ENCODE measurements around the gene HS3ST4.

GRCh38 chr16:25771216-25771615 lies 79.5 kb downstream of the HS3ST4 start:
- no peak for TF ChIP-seq CTCF (IDR thresholded peaks at IDR 0.05)
- no peak for TF ChIP-seq POLR2AphosphoS5 (IDR thresholded peaks at IDR 0.05)
